ENCODE data around the gene PSTPIP2. TPM values are rescaled to one million over a fixed set of nuclear protein-coding genes. Genes with fewer than 3 reads are reported as not detected.

The PSTPIP2 gene
- total RNA-seq (2021) (not detected in 2 replicates), Bru-seq, nascent RNA (percentile 12 among the genes with signal in this experiment), BruChase-seq, experiment 1, labeled RNA remaining after a 2-hour chase (percentile 15 among the genes with signal in this experiment), BruChase-seq, experiment 2, labeled RNA remaining after a 6-hour chase (percentile 15 among the genes with signal in this experiment)
- long read RNA-seq = 0 reads

GRCh38 chr18:46071653-46072375, at the start of gene PSTPIP2:
PSTPIP2 (minus strand) TSS chr18:46072260; CDS start chr18:46072188, 72 bp downstream.
- BruUV-seq (replicated peaks) = no TSS peak
- Histone ChIP-seq H3K27ac (no peak within 1 kb of the TSS), H3K27me3 (ENCODE audit: insufficient read depth, low read depth) (no peaks in the 10 kb centered on the region), H3K36me3 (ENCODE audit: low read depth) (no peaks in the 10 kb centered on the region), H3K9me2 (ENCODE audit: insufficient read depth) (no peaks in the 10 kb centered on the region), H3K79me2 (ENCODE audit: low read depth) (no peaks in the 10 kb centered on the region), H3K4me1 (replicated peaks; ENCODE audit: insufficient read depth) (0 out of 2 replicates have a peak, but pooled peaks cover 3% of the 10 kb centered on the region), H3K4me2 (no peak within 1 kb of the TSS), H4K20me1 (ENCODE audit: insufficient read depth) (no peaks in the 10 kb centered on the region), H3K9me3 (ENCODE audit: insufficient read depth, low read depth) (0 out of 2 replicates have a peak, but pooled peaks cover 3% of the 10 kb centered on the region), H3K4me3 (no peak within 1 kb of the TSS), H3F3A (ENCODE audit: insufficient read depth, low read depth) (peaks cover 13% of the 10 kb centered on the region; the same call in 1 of the 2 replicates), H2AFZ (no peak within 1 kb of the TSS)
- ChIA-PET CTCF (no interaction called here), POLR2A (ENCODE audit: unreplicated experiment) (no interaction called here)
- DNase-seq = no peak
- no peak for TF ChIP-seq EZH2 (IDR thresholded peaks at IDR 0.05; ENCODE audit: low read depth)
- no peak for TF ChIP-seq CTCF (conservative IDR thresholded peaks at IDR 0.05)
- intact Hi-C loops (cut with micrococcal nuclease; ENCODE audit: unreplicated experiment) = loop anchor here (5.0 kb wide), 2 partner anchors 100 to 405 kb away; no protein-coding TSS in a partner anchor

DNA sequence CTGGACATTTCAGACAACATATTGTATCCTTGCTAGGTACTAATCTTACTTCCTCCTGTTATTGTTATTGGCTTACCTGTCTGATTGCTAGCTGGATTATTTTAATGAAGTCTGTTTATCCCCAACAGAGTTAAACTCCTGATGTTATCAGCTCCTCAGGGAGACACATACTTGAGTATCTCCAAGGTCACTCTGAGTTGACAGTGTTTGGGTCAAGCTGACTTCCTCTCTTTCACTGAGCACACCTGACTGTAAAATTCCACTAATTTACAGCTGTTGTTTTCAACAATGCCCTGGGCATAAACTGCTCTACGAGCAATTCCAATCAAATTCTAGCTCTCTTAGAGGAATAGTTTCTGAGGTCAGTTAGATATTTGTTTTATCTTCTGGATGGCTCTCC, 41.7 kb upstream of the PSTPIP2 start:
- no peak overlapping the region for H3K4me2 ChIP-seq
- H3K27me3 ChIP-seq (ENCODE audit: insufficient read depth, low read depth) = no peaks in the 10 kb centered on the region
- CTCF ChIA-PET = no interaction called here
- no peak for DNase-seq
- H3K27ac ChIP-seq = no peak overlapping the region
- no peaks in the 10 kb centered on the region for H3K9me3 ChIP-seq (ENCODE audit: insufficient read depth, low read depth)
- no peak for TF ChIP-seq CTCF (conservative IDR thresholded peaks at IDR 0.05)
- no peak for TF ChIP-seq EZH2 (IDR thresholded peaks at IDR 0.05; ENCODE audit: low read depth)
- no TSS peak for BruUV-seq (replicated peaks)
- H3K4me1 ChIP-seq (replicated peaks; ENCODE audit: insufficient read depth) = no peaks in the 10 kb centered on the region
- H4K20me1 ChIP-seq (ENCODE audit: insufficient read depth) = no peaks in the 10 kb centered on the region
- H2AFZ ChIP-seq = no peak overlapping the region
- H3K79me2 ChIP-seq (ENCODE audit: low read depth) = no peaks in the 10 kb centered on the region
- H3K36me3 ChIP-seq (ENCODE audit: low read depth) = no peaks in the 10 kb centered on the region
- POLR2A ChIA-PET (ENCODE audit: unreplicated experiment) = no interaction called here
- H3K9me2 ChIP-seq (ENCODE audit: insufficient read depth) = no peaks in the 10 kb centered on the region
- no peaks in the 10 kb centered on the region for H3F3A ChIP-seq (ENCODE audit: insufficient read depth, low read depth)
- intact Hi-C loops (cut with micrococcal nuclease; ENCODE audit: unreplicated experiment) = no loop called here
- no peak overlapping the region for H3K4me3 ChIP-seq

GRCh38 chr18:46110406-46110805, 38.3 kb upstream of the PSTPIP2 start:
- intact Hi-C loops (cut with micrococcal nuclease; ENCODE audit: unreplicated experiment) = no loop called here
- no peaks in the 10 kb centered on the region for H3K27me3 ChIP-seq (ENCODE audit: insufficient read depth, low read depth)
- no peak overlapping the region for H2AFZ ChIP-seq
- ChIA-PET POLR2A (ENCODE audit: unreplicated experiment) (no interaction called here), CTCF (no interaction called here)
- no peaks in the 10 kb centered on the region for H3K79me2 ChIP-seq (ENCODE audit: low read depth)
- DNase-seq = no peak
- no peaks in the 10 kb centered on the region for H3K9me2 ChIP-seq (ENCODE audit: insufficient read depth)
- H3K36me3 ChIP-seq (ENCODE audit: low read depth) = no peaks in the 10 kb centered on the region
- TF ChIP-seq EZH2 (IDR thresholded peaks at IDR 0.05; ENCODE audit: low read depth) = no peak
- no peak for TF ChIP-seq CTCF (conservative IDR thresholded peaks at IDR 0.05)
- no peak overlapping the region for H3K4me2 ChIP-seq
- no peak overlapping the region for H3K4me3 ChIP-seq
- H3K27ac ChIP-seq = no peak overlapping the region
- H3F3A ChIP-seq (ENCODE audit: insufficient read depth, low read depth) = no peaks in the 10 kb centered on the region
- BruUV-seq (replicated peaks) = no TSS peak
- no peaks in the 10 kb centered on the region for H4K20me1 ChIP-seq (ENCODE audit: insufficient read depth)
- peaks cover 4% of the 10 kb centered on the region; the same call in 1 of the 2 replicates for H3K4me1 ChIP-seq (replicated peaks; ENCODE audit: insufficient read depth)
- no peaks in the 10 kb centered on the region for H3K9me3 ChIP-seq (ENCODE audit: insufficient read depth, low read depth)

Measured in PC-9 (cell line).